Esophagus mucosa (tissue), 1 donor: ENCODE measurements around the gene XRRA1. TPM values are rescaled to one million over a fixed set of nuclear protein-coding genes. Genes with fewer than 3 reads are reported as not detected.

ENCODE experiments used
- ATAC-seq: fragments of 200-7000 bp; cut with Tn5 transposase; one replicate; pipeline ENCODE4 v1.9.1; 2020
- total RNA-seq: library from RNA; stranded (reverse); gene quantifications from one replicate; pipeline ENCODE4 v1.2.4, GENCODE V29; 2023
- donor health status: DM: yes; HTN: yes; CAD: no.

The XRRA1 gene
- total RNA-seq, 1 donor from 2014 or later, result 2.4 TPM

GRCh38 chr11:74822170-74822569 lies 126.7 kb downstream of the XRRA1 start:
- no peak for ATAC-seq

- no peak for ATAC-seq
Measured at GRCh38 chr11:74820763-74821162, 128.1 kb downstream of the XRRA1 start.

- no peak for ATAC-seq
Measured at GRCh38 chr11:74819400-74819799, 129.5 kb downstream of the XRRA1 start.

- no peak for ATAC-seq
Measured at GRCh38 chr11:74818283-74818946, 130.5 kb downstream of the XRRA1 start.

GRCh38 chr11:74816664-74817063 lies 132.2 kb downstream of the XRRA1 start:
- ATAC-seq, result no peak

GRCh38 chr11:74815966-74816365 lies 132.9 kb downstream of the XRRA1 start:
- no peak for ATAC-seq

GRCh38 chr11:74809801-74810200 lies 139.1 kb downstream of the XRRA1 start:
- ATAC-seq, result no peak

GRCh38 chr11:74806267-74806666 lies 142.6 kb downstream of the XRRA1 start:
- ATAC-seq, result peak; percentile 26

- ATAC-seq, result no peak
Measured at GRCh38 chr11:74791333-74792100, 157.4 kb downstream of the XRRA1 start.

Other genes with a start within 250 kb of the XRRA1 start
- gene CHRDL2, start 217.7 kb downstream of the XRRA1 start, total RNA-seq, result 2.0 TPM
- 12.4 TPM for gene RNF169, start 200.2 kb downstream of the XRRA1 start, total RNA-seq
- 76.8 TPM for gene SPCS2, start 175 bp upstream of the XRRA1 start, total RNA-seq
- 2.7 TPM for gene NEU3, start 39.8 kb upstream of the XRRA1 start, total RNA-seq
- not detected for gene OR2AT4, start 147.8 kb upstream of the XRRA1 start, total RNA-seq
- 9.7 TPM for gene SLCO2B1, start 202.0 kb upstream of the XRRA1 start, total RNA-seq